B cell (primary cell): ENCODE data around the gene HDGFL1. TPM values are rescaled to one million over a fixed set of nuclear protein-coding genes. Genes with fewer than 3 reads are reported as not detected.

ENCODE experiments used
- ATAC-seq: fragments of 200-7000 bp; cut with Tn5 transposase; one replicate; pipeline ENCODE4 v1.10.0; 2021; ENCODE audit warnings: low read depth, mild to moderate bottlenecking, moderate number of reproducible peaks, moderate library complexity
- CTCF ChIA-PET: fragments of 350-600 bp; sonication (Branson Sonifier 250); formaldehyde crosslinking; loops from one replicate; lab custom pipeline; 2021; ENCODE audit warnings: antibody characterized with exemption, inconsistent platforms; lab: Charles Lee
- POLR2A ChIA-PET: fragments of 350-600 bp; sonication (Branson Sonifier 250); formaldehyde crosslinking; loops from one replicate; lab custom pipeline; 2021; ENCODE audit warnings: antibody characterized with exemption; lab: Charles Lee
- DNase-seq: peaks from one replicate; pipeline ENCODE4 v3.0.0; 2013
- H2AFZ ChIP-seq: 2 replicates; pipeline ENCODE4 v1.6.1; 2012; ENCODE audit warnings: mild to moderate bottlenecking, low read depth, low read length; ENCODE audit not compliant: insufficient read depth, poor library complexity, severe bottlenecking
- H3K27ac ChIP-seq, 2 donors: 1 replicate in 1 of 2; 2 replicates in 1 of 2; pipeline ENCODE4 v1.5.1; 2012 to 2013; ENCODE audit warnings: low read length in 2 of 2, mild to moderate bottlenecking in 2 of 2, moderate library complexity in 1 of 2
- H3K27me3 ChIP-seq, 4 experiments: fragments of 200-600 bp in 1 of 4; sonication (generic) in 1 of 4; replicated peaks in 1 of 4; 1 replicate in 2 of 4; 2 replicates in 2 of 4; pipeline versions ENCODE4 v1.6.1 to v1.7.0; 2013 to 2016; ENCODE audit warnings: low read length in 3 of 4, mild to moderate bottlenecking in 2 of 4, mixed read lengths in 1 of 4, moderate library complexity in 1 of 4; ENCODE audit not compliant: insufficient read depth in 4 of 4, control insufficient read depth in 3 of 4; ENCODE audit errors: control extremely low read depth in 1 of 4
- H3K36me3 ChIP-seq, 2 experiments: replicated peaks in 1 of 2; 1 replicate in 1 of 2; 2 replicates in 1 of 2; pipeline versions ENCODE4 v1.6.1 to v1.7.1; 2013; ENCODE audit warnings: low read length in 1 of 2; ENCODE audit not compliant: insufficient read depth in 2 of 2, control insufficient read depth in 1 of 2; ENCODE audit errors: control extremely low read depth in 1 of 2, extremely low read depth in 1 of 2
- H3K4me1 ChIP-seq, 2 donors: fragments of 200-600 bp in 1 of 2; sonication (generic) in 1 of 2; 1 replicate in 1 of 2; 2 replicates in 1 of 2; pipeline versions ENCODE4 v1.5.1 to v1.6.1; 2013 to 2017; ENCODE audit warnings: low read length in 2 of 2; ENCODE audit not compliant: control insufficient read depth in 2 of 2, insufficient read depth in 2 of 2
- H3K4me2 ChIP-seq: replicated peaks from 2 replicates; pipeline ENCODE3; 2012; ENCODE audit warnings: mild to moderate bottlenecking, low read depth, low read length; ENCODE audit not compliant: poor library complexity, severe bottlenecking
- H3K4me3 ChIP-seq, 5 experiments: fragments of 200-600 bp in 1 of 5; sonication (generic) in 1 of 5; 1 replicate in 3 of 5; 2 replicates in 2 of 5; pipeline versions ENCODE4 v1.5.1 to v1.7.0; 2011 to 2016; ENCODE audit warnings: low read length in 4 of 5, mild to moderate bottlenecking in 4 of 5, low read depth in 2 of 5, control low read depth in 1 of 5, moderate library complexity in 1 of 5; ENCODE audit not compliant: insufficient read depth in 1 of 5; ENCODE audit errors: control extremely low read depth in 1 of 5, extremely low read depth in 1 of 5
- H3K79me2 ChIP-seq: fragments of 200-600 bp; sonication (generic); one replicate; pipeline ENCODE4 v1.6.0; 2016; ENCODE audit warnings: low read length; ENCODE audit not compliant: control insufficient read depth, insufficient read depth
- H3K9ac ChIP-seq: fragments of 200-600 bp; sonication (generic); 2 replicates; pipeline ENCODE4 v1.6.1; 2017; ENCODE audit warnings: mild to moderate bottlenecking, low read length, moderate library complexity
- H3K9me3 ChIP-seq, 3 donors: one replicate each; pipeline versions ENCODE4 v1.6.1 to v1.7.1; 2013; ENCODE audit warnings: low read length in 2 of 3; ENCODE audit not compliant: control insufficient read depth in 2 of 3, insufficient read depth in 1 of 3; ENCODE audit errors: control extremely low read depth in 1 of 3
- H4K20me1 ChIP-seq: 2 replicates; pipeline ENCODE4 v1.6.0; 2012; ENCODE audit warnings: mild to moderate bottlenecking, low read length; ENCODE audit not compliant: insufficient read depth, control insufficient read depth, poor library complexity, severe bottlenecking
- H3K27ac Mint-ChIP-seq: one replicate; pipeline ENCODE4 v1.8.0; 2021; ENCODE audit warnings: mixed read lengths
- H3K27me3 Mint-ChIP-seq: one replicate; pipeline ENCODE4 v1.8.0; 2021; ENCODE audit warnings: mixed read lengths
- H3K4me1 Mint-ChIP-seq: one replicate; pipeline ENCODE4 v1.8.0; 2021; ENCODE audit warnings: mixed read lengths
- H3K4me3 Mint-ChIP-seq: one replicate; pipeline ENCODE4 v1.8.0; 2021; ENCODE audit warnings: mixed read lengths
- H3K9me3 Mint-ChIP-seq: one replicate; pipeline ENCODE4 v1.8.0; 2022; ENCODE audit warnings: mixed read lengths; ENCODE audit not compliant: insufficient read depth
- EZH2 ChIP-seq: IDR thresholded peaks from 2 replicates; pipeline ENCODE4 v1.6.1; 2012; ENCODE audit warnings: borderline replicate concordance, low read depth, mild to moderate bottlenecking, moderate library complexity, low read length; ENCODE audit not compliant: insufficient read depth, poor library complexity, severe bottlenecking
- WGBS: methylation state at CpG from one replicate; pipeline ENCODE4 v1.1.5; 2013; ENCODE audit warnings: missing lambda C conversion rate; ENCODE audit not compliant: insufficient coverage; 5-methylcytosine and 5-hydroxymethylcytosine counted together
- intact Hi-C: fragments of 100-400 bp; cut with micrococcal nuclease; formaldehyde crosslinking; loops from one replicate; pipeline ENCODE4 v1.10.0; 2022
- polyA plus RNA-seq: library from polyadenylated mRNA; depleted of rRNA; stranded (reverse); fragments of >200 nt; gene quantifications from 2 replicates; pipeline ENCODE4 v1.2.3, GENCODE V29; 2012
- total RNA-seq, 2 donors: library from RNA; stranded (reverse); fragments of 120-200 nt in 1 of 2; gene quantifications; 1 replicate in 1 of 2; 2 replicates in 1 of 2; pipeline versions ENCODE4 v1.2.3 to v1.2.4, GENCODE V29; 2013 to 2022
- TF ChIP-seq, protein P1 (sequence below): fragments of 200-600 bp; IDR thresholded peaks from one replicate; pipeline ENCODE4 v1.8.0; 2022; ENCODE audit warnings: antibody characterized with exemption, mild to moderate bottlenecking

HDGFL1 gene
- total and polyA plus RNA-seq, 2 donors (not counting 1 experiment from before 2014, with no cell fraction given) = not detected

DNA sequence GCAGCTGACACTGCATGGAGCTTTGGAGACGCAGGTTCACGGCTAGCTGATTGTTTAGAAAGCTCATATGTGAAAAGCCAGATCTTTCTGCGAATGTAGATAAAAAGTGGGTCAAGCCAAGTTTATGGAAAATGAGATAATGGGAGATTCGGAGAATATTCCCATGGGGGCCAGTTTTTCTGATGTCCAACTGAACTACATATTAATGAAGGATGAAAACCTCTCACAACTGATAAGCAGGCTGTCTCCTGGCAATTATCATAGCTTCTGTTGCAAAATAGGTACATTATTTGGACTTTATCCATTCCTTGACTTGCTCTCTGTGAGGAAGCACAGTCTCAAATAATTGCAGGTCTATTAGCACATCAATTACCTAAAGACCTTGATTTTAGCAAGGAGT is 21.1 kb downstream of the HDGFL1 start:
- no peak for TF ChIP-seq EZH2
- TF ChIP-seq, protein P1, sequence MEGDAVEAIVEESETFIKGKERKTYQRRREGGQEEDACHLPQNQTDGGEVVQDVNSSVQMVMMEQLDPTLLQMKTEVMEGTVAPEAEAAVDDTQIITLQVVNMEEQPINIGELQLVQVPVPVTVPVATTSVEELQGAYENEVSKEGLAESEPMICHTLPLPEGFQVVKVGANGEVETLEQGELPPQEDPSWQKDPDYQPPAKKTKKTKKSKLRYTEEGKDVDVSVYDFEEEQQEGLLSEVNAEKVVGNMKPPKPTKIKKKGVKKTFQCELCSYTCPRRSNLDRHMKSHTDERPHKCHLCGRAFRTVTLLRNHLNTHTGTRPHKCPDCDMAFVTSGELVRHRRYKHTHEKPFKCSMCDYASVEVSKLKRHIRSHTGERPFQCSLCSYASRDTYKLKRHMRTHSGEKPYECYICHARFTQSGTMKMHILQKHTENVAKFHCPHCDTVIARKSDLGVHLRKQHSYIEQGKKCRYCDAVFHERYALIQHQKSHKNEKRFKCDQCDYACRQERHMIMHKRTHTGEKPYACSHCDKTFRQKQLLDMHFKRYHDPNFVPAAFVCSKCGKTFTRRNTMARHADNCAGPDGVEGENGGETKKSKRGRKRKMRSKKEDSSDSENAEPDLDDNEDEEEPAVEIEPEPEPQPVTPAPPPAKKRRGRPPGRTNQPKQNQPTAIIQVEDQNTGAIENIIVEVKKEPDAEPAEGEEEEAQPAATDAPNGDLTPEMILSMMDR = no peak
- Histone ChIP-seq H3K4me1 (no peaks in the 10 kb centered on the region), H3K36me3 (no peaks in the 10 kb centered on the region), H3K27ac (no peak overlapping the region), H3K4me3 (no peak overlapping the region), H2AFZ (no peak overlapping the region), H3K27me3 (no peaks in the 10 kb centered on the region), H3K79me2 (no peaks in the 10 kb centered on the region), H3K9ac (no peak overlapping the region), H4K20me1 (no peaks in the 10 kb centered on the region), H3K9me3 (no peaks in the 10 kb centered on the region), H3K4me2 (no peak overlapping the region)
- Mint-ChIP-seq H3K27ac (no peak overlapping the region), H3K9me3 (no peaks in the 10 kb centered on the region), H3K27me3 (no peaks in the 10 kb centered on the region), H3K4me3 (no peak overlapping the region), H3K4me1 (no peaks in the 10 kb centered on the region)
- CTCF ChIA-PET = no interaction called here
- POLR2A ChIA-PET = no interaction called here
- no peak for DNase-seq
- intact Hi-C loops = no loop called here
- ATAC-seq = no peak
- WGBS = no CpG with 5 or more reads among the region's 4 CpGs

DNA sequence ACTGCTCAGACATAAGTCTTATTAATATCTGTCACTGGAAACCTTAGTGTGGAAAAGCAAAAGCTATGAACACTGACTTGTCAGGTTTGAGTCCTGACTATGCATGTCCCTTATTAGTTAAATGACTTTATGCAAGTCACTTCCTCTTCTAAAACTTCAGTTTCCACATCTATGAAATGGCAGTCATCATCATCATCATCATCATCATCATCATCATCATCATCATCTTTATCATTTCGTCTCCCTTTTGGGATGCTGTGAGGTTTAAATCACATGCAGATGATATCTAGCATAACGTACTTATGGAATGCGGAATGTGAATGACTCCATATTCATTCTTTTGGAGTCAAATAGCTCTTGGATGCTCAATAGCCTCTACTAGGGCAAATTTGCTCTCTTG is 24.5 kb downstream of the HDGFL1 start:
- no peaks in the 10 kb centered on the region for H3K9me3 ChIP-seq
- Mint-ChIP-seq H3K27me3 (no peaks in the 10 kb centered on the region), H3K9me3 (peaks cover 2% of the 10 kb centered on the region), H3K4me3 (no peak overlapping the region), H3K27ac (no peak overlapping the region), H3K4me1 (no peaks in the 10 kb centered on the region)
- ATAC-seq (no peak), DNase-seq (no peak)
- H3K9ac ChIP-seq = no peak overlapping the region
- intact Hi-C loops = no loop called here
- no peaks in the 10 kb centered on the region for H3K4me1 ChIP-seq
- no peak overlapping the region for H3K4me2 ChIP-seq
- WGBS = 100% methylated on average over 1 of the region's 3 CpGs
- TF ChIP-seq, protein P1 = no peak
- no peak for TF ChIP-seq EZH2
- CTCF ChIA-PET = no interaction called here
- POLR2A ChIA-PET = no interaction called here
- H3K27me3 ChIP-seq = no peaks in the 10 kb centered on the region
- no peak overlapping the region for H3K27ac ChIP-seq
- H2AFZ ChIP-seq = no peak overlapping the region
- no peak overlapping the region for H3K4me3 ChIP-seq
- no peaks in the 10 kb centered on the region for H4K20me1 ChIP-seq
- no peaks in the 10 kb centered on the region for H3K79me2 ChIP-seq
- H3K36me3 ChIP-seq = no peaks in the 10 kb centered on the region
